ENCODE measurements around the gene ZBTB37. TPM values are rescaled to one million over a fixed set of nuclear protein-coding genes. Genes with fewer than 3 reads are reported as not detected.

ZBTB37 gene
- total RNA-seq, 1 experiment from 2014 or later = 12.0 TPM

DNA sequence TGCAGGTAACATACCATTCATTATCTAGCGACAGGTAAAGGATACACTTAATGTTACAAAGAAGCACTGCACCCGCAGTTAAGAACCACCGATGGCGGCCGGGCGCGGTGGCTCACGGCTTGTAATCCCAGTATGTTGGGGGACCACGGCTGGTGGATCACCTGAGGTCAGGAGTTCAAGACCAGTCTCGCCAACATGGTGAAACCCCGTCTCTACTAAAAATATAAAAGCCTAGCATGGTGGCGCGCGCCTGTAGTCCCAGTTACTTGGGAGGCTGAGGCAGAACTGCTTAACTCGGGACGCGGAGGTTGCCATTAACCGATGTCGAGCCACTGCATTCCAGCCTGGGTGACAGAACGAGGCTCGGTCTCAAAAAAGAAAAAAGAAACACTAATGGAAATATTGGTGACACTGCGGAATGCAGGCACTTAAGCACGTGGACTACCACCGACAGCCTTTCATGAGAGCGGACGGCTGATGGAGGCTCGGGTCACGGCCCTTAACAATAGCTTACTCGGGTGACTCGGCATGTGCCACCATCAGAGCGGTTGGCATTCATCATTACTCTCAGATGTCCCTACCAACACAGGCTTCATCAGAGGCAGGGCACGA is 933 bp upstream of the ZBTB37 start:
- no peak overlapping the region for H2AFZ ChIP-seq (ENCODE audit: low read length)
- H3K14ac ChIP-seq (ENCODE audit: insufficient read depth, low read length) = peak overlapping the region; percentile 78
- H4K91ac ChIP-seq (ENCODE audit: insufficient read length, low read depth, low read length) = no peak overlapping the region
- peak overlapping the region; percentile 68 for H3K27ac ChIP-seq (ENCODE audit: insufficient read length, low read depth, low read length)
- H3K23ac ChIP-seq (ENCODE audit: insufficient read length, low read depth, low read length) = no peak overlapping the region
- Mint-ChIP-seq H3K4me3 (peak overlapping the region; percentile 98 to 99), H3K4me1 (peaks cover 33 to 48% of the 10 kb centered on the region in 2 experiments), H3K36me3 (ENCODE audit: insufficient read depth in 1 of 3, low read depth in 3 of 3) (peaks cover 54 to 65% (median 64%) of the 10 kb centered on the region in 3 experiments), H3K9me3 (peaks cover 0 to 9% of the 10 kb centered on the region in 2 experiments; a peak in 2 of 5 replicates), H3K27ac (peak overlapping the region; percentile 99 to 100 (median 99)), H3K27me3 (ENCODE audit: low read depth) (peaks cover 3% of the 10 kb centered on the region; the same call in 1 of the 2 replicates)
- H2BK120ac ChIP-seq (ENCODE audit: low read depth, low read length, poor library complexity, severe bottlenecking) = no peak overlapping the region
- H3K79me1 ChIP-seq (ENCODE audit: insufficient read depth, low read depth, low read length, poor library complexity, severe bottlenecking) = no peaks in the 10 kb centered on the region
- no peak overlapping the region for H2BK12ac ChIP-seq (ENCODE audit: insufficient read length, low read depth, low read length)
- peak overlapping the region; percentile 51 for H3K4me2 ChIP-seq (ENCODE audit: insufficient read depth, insufficient read length, low read length)
- no peaks in the 10 kb centered on the region for H3K27me3 ChIP-seq (ENCODE audit: insufficient read depth, low read length)
- H2BK20ac ChIP-seq (ENCODE audit: low read depth, low read length, poor library complexity, severe bottlenecking) = no peak overlapping the region
- peak overlapping the region; percentile 27 for H3K56ac ChIP-seq (ENCODE audit: insufficient read length, low read depth, low read length)
- H4K8ac ChIP-seq (replicated peaks; ENCODE audit: insufficient read length, low read depth, low read length) = no peak overlapping the region
- peak overlapping the region; percentile 95 for H4K5ac ChIP-seq (ENCODE audit: insufficient read length, low read depth, low read length)
- H3K9ac ChIP-seq (ENCODE audit: extremely low read depth, insufficient read length, low read length) = peak overlapping the region; percentile 98
- H2BK5ac ChIP-seq (ENCODE audit: insufficient read length, low read length) = peak overlapping the region; percentile 46
- peaks cover 10% of the 10 kb centered on the region for H3K23me2 ChIP-seq (ENCODE audit: insufficient read length, low read depth, low read length, poor library complexity, severe bottlenecking)
- no peak overlapping the region for H2BK15ac ChIP-seq (ENCODE audit: low read depth, low read length)
- H3K79me2 ChIP-seq (ENCODE audit: insufficient read depth, low read length) = peaks cover 16% of the 10 kb centered on the region; the same call in 1 of the 2 replicates
- no peaks in the 10 kb centered on the region for H4K20me1 ChIP-seq (ENCODE audit: control insufficient read depth, insufficient read depth, insufficient read length)
- no peaks in the 10 kb centered on the region for H3K4me1 ChIP-seq (ENCODE audit: insufficient read depth, low read length)
- TF ChIP-seq, protein P1, sequence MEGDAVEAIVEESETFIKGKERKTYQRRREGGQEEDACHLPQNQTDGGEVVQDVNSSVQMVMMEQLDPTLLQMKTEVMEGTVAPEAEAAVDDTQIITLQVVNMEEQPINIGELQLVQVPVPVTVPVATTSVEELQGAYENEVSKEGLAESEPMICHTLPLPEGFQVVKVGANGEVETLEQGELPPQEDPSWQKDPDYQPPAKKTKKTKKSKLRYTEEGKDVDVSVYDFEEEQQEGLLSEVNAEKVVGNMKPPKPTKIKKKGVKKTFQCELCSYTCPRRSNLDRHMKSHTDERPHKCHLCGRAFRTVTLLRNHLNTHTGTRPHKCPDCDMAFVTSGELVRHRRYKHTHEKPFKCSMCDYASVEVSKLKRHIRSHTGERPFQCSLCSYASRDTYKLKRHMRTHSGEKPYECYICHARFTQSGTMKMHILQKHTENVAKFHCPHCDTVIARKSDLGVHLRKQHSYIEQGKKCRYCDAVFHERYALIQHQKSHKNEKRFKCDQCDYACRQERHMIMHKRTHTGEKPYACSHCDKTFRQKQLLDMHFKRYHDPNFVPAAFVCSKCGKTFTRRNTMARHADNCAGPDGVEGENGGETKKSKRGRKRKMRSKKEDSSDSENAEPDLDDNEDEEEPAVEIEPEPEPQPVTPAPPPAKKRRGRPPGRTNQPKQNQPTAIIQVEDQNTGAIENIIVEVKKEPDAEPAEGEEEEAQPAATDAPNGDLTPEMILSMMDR (conservative IDR thresholded peaks at IDR 0.05) = no peak
- no CpG with 5 or more reads among the region's 32 CpGs for WGBS (ENCODE audit: extremely low coverage, insufficient read length, low lambda C conversion rate)
- no peak overlapping the region; the same call in 1 of the 2 replicates for H3K4ac ChIP-seq (ENCODE audit: low read depth, low read length)
- no peak overlapping the region for H2AK5ac ChIP-seq (ENCODE audit: insufficient read length, low read length)
- no peak overlapping the region for H3T11ph ChIP-seq (ENCODE audit: low read length)
- H3K18ac ChIP-seq (ENCODE audit: insufficient read length, low read depth, low read length) = peak overlapping the region; percentile 89
- DNase-seq = peak; percentile 29
- H3K9me3 ChIP-seq (ENCODE audit: control insufficient read depth, low read depth, low read length) = no peaks in the 10 kb centered on the region
